AG04450 (cell line): Measurements from ENCODE around the gene TMEM244. TPM values are rescaled to one million over a fixed set of nuclear protein-coding genes. Genes with fewer than 3 reads are reported as not detected.

Experiments
- CTCF ChIA-PET: fragments of 300-600, 350-600 bp; formaldehyde crosslinking; extraction: SDS; loops from one replicate; lab custom pipeline; 2022; ENCODE audit warnings: antibody characterized with exemption, inconsistent platforms; lab: Charles Lee
- POLR2A ChIA-PET: fragments of 350-600 bp; formaldehyde crosslinking; extraction: SDS; loops from one replicate; lab custom pipeline; 2021; ENCODE audit warnings: antibody characterized with exemption, inconsistent platforms; lab: Yijun Ruan, JAX
- DNase-seq: peaks from one replicate; pipeline ENCODE4 v3.0.0-alpha.2; 2011; ENCODE audit warnings: low read depth, low spot score
- H3K27ac ChIP-seq: one replicate; pipeline ENCODE4 v1.5.1; 2012; ENCODE audit warnings: low read depth, low read length, control low read depth
- H3K27me3 ChIP-seq: one replicate; pipeline ENCODE4 v1.6.0; 2012; ENCODE audit warnings: low read length; ENCODE audit not compliant: control insufficient read depth, insufficient read depth
- H3K4me3 ChIP-seq: 2 replicates; pipeline ENCODE4 v1.5.1; 2011; ENCODE audit warnings: mild to moderate bottlenecking, low read depth, low read length, control low read depth
- H3K9me3 ChIP-seq: 2 replicates; pipeline ENCODE4 v1.5.1; 2012; ENCODE audit warnings: low read length; ENCODE audit not compliant: control insufficient read depth, insufficient read depth
- CTCF ChIP-seq: IDR thresholded peaks from 2 replicates; pipeline ENCODE4 v1.5.1; 2011; ENCODE audit warnings: low read depth, low read length, control low read depth, inconsistent platforms
- polyA plus RNA-seq: library from polyadenylated mRNA; depleted of rRNA; stranded (reverse); fragments of >200 nt; gene quantifications from 2 replicates; pipeline ENCODE4 v1.2.3, GENCODE V29; 2011

The TMEM244 gene
- polyA plus RNA-seq, 1 experiment, result not detected

- CTCF ChIA-PET, result no interaction called here
- Histone ChIP-seq H3K27ac (no peak overlapping the region), H3K4me3 (no peak overlapping the region), H3K27me3 (no peaks in the 10 kb centered on the region), H3K9me3 (no peaks in the 10 kb centered on the region)
- TF ChIP-seq CTCF, result no peak
- DNase-seq, result peak; percentile 55
- POLR2A ChIA-PET, result no interaction called here
Observed at GRCh38 chr6:129863664-129864063, 2.5 kb upstream of the TMEM244 start.

GRCh38 chr6:129859524-129859923 is 1.6 kb downstream of the TMEM244 start:
- ChIA-PET CTCF (no interaction called here), POLR2A (interaction anchor here (0.7 to 0.9 kb wide), 2 partner anchors 8 to 16 kb away, joined by 3 read pairs; no protein-coding TSS in a partner anchor)
- DNase-seq, result no peak
- no peak for TF ChIP-seq CTCF
- Histone ChIP-seq H3K27me3 (no peaks in the 10 kb centered on the region), H3K9me3 (no peaks in the 10 kb centered on the region), H3K4me3 (no peak overlapping the region), H3K27ac (no peak overlapping the region)

- H3K4me3 ChIP-seq, result no peak overlapping the region
- TF ChIP-seq CTCF, result no peak
- no peaks in the 10 kb centered on the region for H3K27me3 ChIP-seq
- no peak overlapping the region for H3K27ac ChIP-seq
- no peak for DNase-seq
- no peaks in the 10 kb centered on the region for H3K9me3 ChIP-seq
- ChIA-PET POLR2A (no interaction called here), CTCF (no interaction called here)
Observed at GRCh38 chr6:129857838-129858237, 3.3 kb downstream of the TMEM244 start.

GRCh38 chr6:129853996-129854711 is 7.0 kb downstream of the TMEM244 start:
- Histone ChIP-seq H3K9me3 (peaks cover 6% of the 10 kb centered on the region; the same call in 1 of the 2 replicates), H3K4me3 (no peak overlapping the region), H3K27ac (no peak overlapping the region), H3K27me3 (no peaks in the 10 kb centered on the region)
- POLR2A ChIA-PET, result no interaction called here
- TF ChIP-seq CTCF, result no peak
- CTCF ChIA-PET, result no interaction called here
- no peak for DNase-seq

- Histone ChIP-seq H3K27ac (no peak overlapping the region), H3K9me3 (peaks cover 6% of the 10 kb centered on the region; the same call in 1 of the 2 replicates), H3K27me3 (no peaks in the 10 kb centered on the region), H3K4me3 (no peak overlapping the region)
- POLR2A ChIA-PET, result no interaction called here
- TF ChIP-seq CTCF, result no peak
- CTCF ChIA-PET, result no interaction called here
- DNase-seq, result no peak
Observed at GRCh38 chr6:129852257-129852858, 8.8 kb downstream of the TMEM244 start.
